GM06990 (cell line): ENCODE measurements around the gene GSC.
"Not testable (repeated sequence)": the region's sequence is repeated elsewhere in the genome, so short reads cannot be mapped to it uniquely, and the experiment has no call there.

ENCODE experiments used
- DNase-seq: peaks from one replicate; pipeline ENCODE4 v3.0.0-alpha.2; 2011; ENCODE audit not compliant: insufficient read length; ENCODE audit errors: extremely low read depth
- H3K27me3 ChIP-seq: replicated peaks from 2 replicates; pipeline ENCODE4 v1.6.0; 2011; ENCODE audit warnings: low read length; ENCODE audit not compliant: control insufficient read depth, insufficient read depth
- H3K36me3 ChIP-seq: 2 replicates; pipeline ENCODE4 v1.5.1; 2011; ENCODE audit warnings: low read length; ENCODE audit not compliant: control insufficient read depth, insufficient read depth
- H3K4me3 ChIP-seq: replicated peaks from 2 replicates; pipeline ENCODE4 v1.5.1; 2011; ENCODE audit warnings: low read depth, mild to moderate bottlenecking, control low read depth, low read length
- CTCF ChIP-seq: IDR thresholded peaks from 2 replicates; pipeline ENCODE4 v1.5.1; 2011; ENCODE audit warnings: low read length, control low read depth, mild to moderate bottlenecking, inconsistent platforms; ENCODE audit not compliant: insufficient read depth, poor library complexity, severe bottlenecking

GSC gene

GRCh38 chr14:94728950-94729349 lies 41.0 kb downstream of the GSC start:
- no peak for DNase-seq
- no peaks in the 10 kb centered on the region for H3K36me3 ChIP-seq
- H3K4me3 ChIP-seq = no peak overlapping the region
- TF ChIP-seq CTCF = no peak
- H3K27me3 ChIP-seq = peaks cover 2% of the 10 kb centered on the region

- not testable (repeated sequence) for H3K27me3 ChIP-seq, H3K4me3 ChIP-seq, DNase-seq, H3K36me3 ChIP-seq
Observed at GRCh38 chr14:94728440-94728839, 41.5 kb downstream of the GSC start.

- H3K36me3 ChIP-seq, DNase-seq, H3K4me3 ChIP-seq, H3K27me3 ChIP-seq: not testable (repeated sequence)
Observed at GRCh38 chr14:94726649-94727048, 43.3 kb downstream of the GSC start.

- Histone ChIP-seq H3K4me3 (no peak overlapping the region), H3K27me3 (peaks cover 1% of the 10 kb centered on the region), H3K36me3 (no peaks in the 10 kb centered on the region)
- DNase-seq = no peak
- TF ChIP-seq CTCF = no peak
Observed at GRCh38 chr14:94724993-94725392, 44.9 kb downstream of the GSC start.

- no peak for DNase-seq
- H3K27me3 ChIP-seq = peaks cover 1% of the 10 kb centered on the region
Observed at GRCh38 chr14:94722397-94722796, 47.5 kb downstream of the GSC start.

More at GRCh38 chr14:94722397-94722796, 47.5 kb downstream of the GSC start:
- H3K4me3 ChIP-seq = no peak overlapping the region
- no peaks in the 10 kb centered on the region for H3K36me3 ChIP-seq
- no peak for TF ChIP-seq CTCF
